Duodenal mucosa (tissue), 2 donors: Measurements from ENCODE around the gene DNAJB5.
A peak's percentile ranks its signal among the peaks of the same experiment; 100 is the strongest.

Experiments
- H3K27ac ChIP-seq: one replicate; pipeline ENCODE4 v1.7.0; 2013; ENCODE audit warnings: low read depth, low read length
- H3K27me3 ChIP-seq, 2 donors: one replicate each; pipeline ENCODE4 v1.7.0; 2013; ENCODE audit warnings: low read length in 2 of 2, control low read depth in 1 of 2; ENCODE audit not compliant: insufficient read depth in 2 of 2, control insufficient read depth in 1 of 2
- H3K36me3 ChIP-seq, 2 donors: one replicate each; pipeline ENCODE4 v1.7.0; 2013; ENCODE audit warnings: low read length in 2 of 2, control low read depth in 1 of 2; ENCODE audit not compliant: insufficient read depth in 2 of 2, control insufficient read depth in 1 of 2
- H3K4me1 ChIP-seq, 2 donors: one replicate each; pipeline ENCODE4 v1.7.0; 2013; ENCODE audit warnings: low read length in 2 of 2, control low read depth in 1 of 2; ENCODE audit not compliant: insufficient read depth in 2 of 2, control insufficient read depth in 1 of 2
- H3K4me3 ChIP-seq, 2 donors: one replicate each; pipeline ENCODE4 v1.7.0; 2013; ENCODE audit warnings: low read length in 2 of 2, low read depth in 1 of 2
- H3K9ac ChIP-seq, 2 donors: one replicate each; pipeline ENCODE4 v1.7.0; 2013; ENCODE audit warnings: low read length in 2 of 2, low read depth in 1 of 2
- H3K9me3 ChIP-seq, 2 donors: one replicate each; pipeline ENCODE4 v1.7.0; 2013; ENCODE audit warnings: low read length in 2 of 2, control low read depth in 1 of 2; ENCODE audit not compliant: control insufficient read depth in 1 of 2

DNAJB5 gene

DNA sequence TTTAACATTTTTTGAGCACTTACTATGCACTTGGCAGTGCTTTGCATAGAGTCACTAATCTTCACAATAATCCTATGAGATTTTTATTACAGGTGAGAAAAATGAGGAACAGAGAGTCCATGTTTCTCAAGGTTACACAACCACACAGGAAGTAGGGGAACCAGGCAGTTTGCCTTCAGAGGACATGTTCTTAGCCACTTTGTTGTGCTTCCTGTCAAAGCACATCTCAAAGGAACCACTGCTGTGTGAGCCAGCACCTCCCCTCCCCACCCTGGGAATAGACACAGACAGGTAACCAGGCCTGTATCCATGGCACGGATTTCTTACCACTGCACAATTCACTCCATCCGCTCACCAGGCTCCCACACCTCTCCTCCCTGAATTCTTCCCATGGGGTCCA lies 6.3 kb upstream of the DNAJB5 start:
- Histone ChIP-seq H3K9me3 (no peaks in the 10 kb centered on the region), H3K4me1 (peaks cover 7 to 10% of the 10 kb centered on the region in 2 donors), H3K4me3 (no peak overlapping the region), H3K27me3 (peaks cover 0 to 3% of the 10 kb centered on the region in 2 donors), H3K36me3 (no peaks in the 10 kb centered on the region), H3K9ac (no peak overlapping the region), H3K27ac (no peak overlapping the region)

DNA sequence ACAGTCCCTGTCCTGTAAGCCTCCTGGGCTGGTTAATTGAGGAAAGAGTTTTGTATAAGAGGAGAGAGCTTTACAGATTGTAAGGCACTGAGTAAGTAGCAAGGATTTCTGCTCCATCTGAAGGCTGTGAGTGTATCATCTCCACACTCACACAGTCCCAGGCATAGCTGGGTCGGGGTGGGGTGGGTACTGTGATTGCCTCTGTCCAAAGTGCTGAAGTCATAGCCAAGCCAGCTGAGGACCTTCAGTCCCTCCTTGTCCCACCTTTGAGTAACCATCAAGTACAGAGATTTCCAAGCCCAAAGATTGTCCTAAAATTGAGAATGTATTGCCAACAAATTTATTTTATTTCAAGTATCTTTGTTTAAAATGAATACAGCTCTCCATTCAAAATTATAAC lies 5.5 kb upstream of the DNAJB5 start:
- Histone ChIP-seq H3K27me3 (peaks cover 0 to 3% of the 10 kb centered on the region in 2 donors), H3K36me3 (no peaks in the 10 kb centered on the region), H3K9ac (no peak overlapping the region), H3K4me3 (no peak overlapping the region), H3K27ac (no peak overlapping the region), H3K4me1 (peaks cover 7 to 16% of the 10 kb centered on the region in 2 donors), H3K9me3 (no peaks in the 10 kb centered on the region)

- Histone ChIP-seq H3K4me1 (peaks cover 11 to 19% of the 10 kb centered on the region in 2 donors), H3K4me3 (no peak overlapping the region), H3K27ac (no peak overlapping the region), H3K9me3 (no peaks in the 10 kb centered on the region), H3K9ac (no peak overlapping the region), H3K36me3 (no peaks in the 10 kb centered on the region), H3K27me3 (peaks cover 0 to 3% of the 10 kb centered on the region in 2 donors)
Measured at GRCh38 chr9:34985311-34985899, 4.1 kb upstream of the DNAJB5 start.

- Histone ChIP-seq H3K9me3 (no peaks in the 10 kb centered on the region), H3K9ac (no peak overlapping the region), H3K36me3 (no peaks in the 10 kb centered on the region), H3K4me3 (no peak overlapping the region), H3K4me1 (peaks cover 14 to 28% of the 10 kb centered on the region in 2 donors), H3K27me3 (peaks cover 0 to 3% of the 10 kb centered on the region in 2 donors), H3K27ac (no peak overlapping the region)
Measured at GRCh38 chr9:34986540-34987047, 3.0 kb upstream of the DNAJB5 start.

DNA sequence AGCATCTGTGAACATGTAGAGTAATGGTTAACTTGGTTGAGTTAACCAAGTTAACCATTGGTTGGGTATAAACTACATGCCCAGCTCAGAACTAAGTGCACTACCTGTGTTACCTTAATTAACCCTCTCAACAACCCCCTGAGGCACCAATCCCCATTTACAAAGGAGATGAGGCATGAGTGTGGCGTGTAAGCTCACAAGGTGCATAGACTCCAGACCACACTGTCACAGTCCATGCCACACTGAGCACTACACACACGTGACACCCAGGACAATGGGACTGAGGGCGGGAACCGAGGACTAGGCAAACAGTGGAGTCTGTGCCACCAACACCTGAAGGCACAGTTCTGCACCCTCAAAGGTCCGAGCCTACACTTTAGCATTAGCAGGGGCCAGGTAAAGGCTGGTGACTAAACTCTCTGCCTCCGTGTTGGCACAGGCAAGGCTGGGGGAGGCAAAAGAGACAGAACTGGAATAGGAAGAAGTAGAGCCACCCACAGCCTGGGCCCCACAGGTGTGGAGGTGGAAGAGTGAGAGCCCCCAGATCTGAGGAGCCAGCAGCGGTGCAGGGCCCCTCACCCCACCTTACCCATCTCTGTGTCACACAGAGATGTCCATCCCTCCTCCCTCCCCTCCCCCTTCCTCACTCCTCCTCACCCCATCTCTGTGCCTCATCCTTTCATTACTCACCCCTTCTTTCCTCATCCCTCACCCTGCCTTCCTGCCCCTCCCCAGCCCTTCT lies 2.2 kb upstream of the DNAJB5 start:
- Histone ChIP-seq H3K4me1 (peaks cover 14 to 33% of the 10 kb centered on the region in 2 donors), H3K36me3 (no peaks in the 10 kb centered on the region), H3K9me3 (no peaks in the 10 kb centered on the region), H3K27ac (no peak overlapping the region), H3K9ac (no peak overlapping the region), H3K27me3 (peaks cover 0 to 3% of the 10 kb centered on the region in 2 donors), H3K4me3 (no peak overlapping the region)

- peaks cover 14 to 40% of the 10 kb centered on the region in 2 donors for H3K4me1 ChIP-seq
- H3K9ac ChIP-seq = peak overlapping the region; percentile 58 to 63
- no peaks in the 10 kb centered on the region for H3K9me3 ChIP-seq
- H3K36me3 ChIP-seq = no peaks in the 10 kb centered on the region
- peaks cover 0 to 3% of the 10 kb centered on the region in 2 donors for H3K27me3 ChIP-seq
- peak overlapping the region; percentile 48 for H3K27ac ChIP-seq
- H3K4me3 ChIP-seq = peak overlapping the region; percentile 68 to 88
Measured at GRCh38 chr9:34988218-34989002, 1.1 kb upstream of the DNAJB5 start.

DNA sequence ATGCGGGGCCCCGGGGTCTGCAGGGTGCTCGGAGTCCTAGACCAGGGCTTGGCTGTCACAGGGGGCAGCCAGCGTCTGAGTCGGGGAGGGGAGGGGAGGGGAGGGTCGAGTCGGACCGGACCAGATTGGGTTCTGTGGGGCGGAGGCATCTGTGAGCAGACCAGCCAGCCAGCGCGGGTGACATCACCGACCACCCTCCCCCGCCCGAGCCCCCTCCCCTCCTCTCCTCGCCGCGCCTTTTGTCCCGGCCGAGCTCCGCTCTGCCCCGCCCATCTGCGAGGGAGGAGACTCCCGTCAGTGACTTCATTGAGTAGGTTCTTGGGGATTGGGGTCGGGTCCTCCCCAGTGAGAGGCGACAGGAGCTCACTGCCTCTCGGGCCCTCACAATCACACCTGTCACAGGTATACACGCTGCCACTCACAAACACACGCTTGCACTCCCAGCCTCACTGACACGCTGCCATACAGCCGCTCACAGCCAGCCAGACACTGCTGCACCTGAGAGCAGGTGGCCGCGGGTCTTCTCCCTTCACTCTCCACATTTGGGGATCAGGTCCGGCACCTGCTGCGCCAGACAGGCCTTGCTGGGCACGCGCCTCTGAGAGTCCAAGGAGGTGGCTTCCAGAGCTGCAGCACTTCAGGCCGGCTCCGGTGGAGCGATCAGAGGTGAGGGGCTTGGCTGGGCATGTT lies 546 bp downstream of the DNAJB5 start:
- Histone ChIP-seq H3K27me3 (peaks cover 0 to 3% of the 10 kb centered on the region in 2 donors), H3K4me3 (peak overlapping the region; percentile 69 to 72), H3K4me1 (peaks cover 25 to 54% of the 10 kb centered on the region in 2 donors), H3K36me3 (no peaks in the 10 kb centered on the region), H3K27ac (peak overlapping the region; percentile 84), H3K9ac (peak overlapping the region; percentile 55 to 73), H3K9me3 (no peaks in the 10 kb centered on the region)

DNA sequence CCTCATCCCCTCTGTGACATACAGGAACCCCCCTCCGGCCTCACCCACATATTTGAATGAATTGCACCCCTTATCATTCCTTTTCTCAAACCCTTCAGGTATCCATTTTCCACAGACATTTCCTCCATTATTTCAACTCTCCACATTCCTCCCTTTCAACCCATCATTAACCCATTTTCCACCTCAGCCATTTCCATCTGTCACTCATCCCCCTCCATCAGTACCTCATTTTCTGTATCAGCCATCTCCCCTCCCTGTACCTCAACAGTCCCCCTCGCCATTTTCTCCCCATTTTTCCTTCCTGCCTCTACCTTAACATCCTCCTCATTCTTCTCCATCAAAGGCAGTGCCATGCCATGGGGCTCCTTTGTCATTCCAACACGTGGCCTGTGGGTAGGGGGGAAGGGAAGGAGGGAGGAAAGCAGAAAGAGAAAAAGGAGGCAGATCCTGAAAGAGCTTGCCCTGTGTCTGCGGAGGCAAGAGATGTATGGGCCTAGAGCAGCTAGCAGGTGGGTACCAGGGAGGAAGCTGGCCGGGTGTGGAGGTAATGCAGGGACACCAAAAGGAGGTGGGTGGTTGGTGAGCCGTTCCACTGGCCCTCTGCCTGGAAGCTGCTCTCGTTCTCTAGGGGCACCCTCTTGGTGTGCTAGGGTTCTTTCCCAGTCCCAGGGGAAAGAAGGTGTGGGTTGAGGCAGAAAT lies 1.5 kb downstream of the DNAJB5 start:
- peaks cover 25 to 54% of the 10 kb centered on the region in 2 donors for H3K4me1 ChIP-seq
- H3K4me3 ChIP-seq = peak overlapping the region; percentile 69 to 72
- peaks cover 0 to 3% of the 10 kb centered on the region in 2 donors for H3K27me3 ChIP-seq
- peak overlapping the region in 1 of 2 donors; percentile 73 for H3K9ac ChIP-seq
- H3K9me3 ChIP-seq = no peaks in the 10 kb centered on the region
- H3K27ac ChIP-seq = no peak overlapping the region
- H3K36me3 ChIP-seq = no peaks in the 10 kb centered on the region

GRCh38 chr9:34991607-34992375 lies 2.2 kb downstream of the DNAJB5 start:
- no peak overlapping the region for H3K4me3 ChIP-seq
- peak overlapping the region; percentile 77 for H3K27ac ChIP-seq
- H3K9me3 ChIP-seq = no peaks in the 10 kb centered on the region
- peaks cover 0 to 3% of the 10 kb centered on the region in 2 donors for H3K27me3 ChIP-seq
- H3K9ac ChIP-seq = peak overlapping the region in 1 of 2 donors; percentile 46
- H3K36me3 ChIP-seq = peaks cover 0 to 2% of the 10 kb centered on the region in 2 donors
- peaks cover 30 to 60% of the 10 kb centered on the region in 2 donors for H3K4me1 ChIP-seq
